ENCODE measurements around the gene LEMD3.

Gene LEMD3

DNA sequence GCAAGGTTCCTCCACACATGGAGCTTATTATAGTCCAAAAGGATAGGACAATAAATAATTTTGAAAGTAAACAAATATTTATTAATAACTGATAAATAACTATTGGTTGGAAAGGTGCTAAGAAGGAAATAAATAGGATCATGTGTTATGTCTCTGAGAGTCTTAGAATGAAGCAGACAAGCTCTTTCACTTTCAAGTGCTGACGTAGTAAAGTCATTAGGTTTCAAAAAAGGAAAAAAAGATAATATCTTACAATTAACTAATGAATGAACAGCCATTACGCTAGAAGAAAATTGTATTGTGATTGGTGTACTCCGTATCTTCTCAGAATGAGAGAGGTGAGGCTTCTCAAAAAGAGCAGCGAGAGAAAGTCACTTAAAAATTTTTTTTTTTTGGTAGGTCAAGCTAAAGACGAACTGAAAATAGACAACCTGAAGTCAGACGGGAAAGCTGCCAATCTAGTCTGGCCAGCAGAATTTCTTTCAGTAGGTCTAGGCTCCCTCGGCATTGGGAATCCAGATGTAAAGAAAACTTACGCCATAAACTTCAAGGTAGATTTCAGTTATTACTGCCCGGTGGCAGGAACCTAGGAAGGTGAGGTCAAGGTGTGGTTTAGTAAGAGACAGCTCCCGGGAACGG lies 583 bp upstream of the LEMD3 start:
- Histone ChIP-seq H3K4me1 (ENCODE audit: control insufficient read depth, insufficient read depth, low read length) (peaks cover 4% of the 10 kb centered on the region), H3K27me3 (ENCODE audit: control insufficient read depth, insufficient read depth, low read length, poor library complexity, severe bottlenecking) (peaks cover 29% of the 10 kb centered on the region), H3K9me3 (ENCODE audit: control insufficient read depth, low read length) (no peaks in the 10 kb centered on the region), H3K4me3 (ENCODE audit: insufficient read depth, low read depth, low read length) (peak overlapping the region; percentile 96), H3K36me3 (ENCODE audit: control insufficient read depth, insufficient read depth, low read length) (no peaks in the 10 kb centered on the region), H3K27ac (ENCODE audit: insufficient read depth, low read depth, low read length, poor library complexity, severe bottlenecking) (no peak overlapping the region)
- 55 to 61% methylated on average over 10 to 11 of the region's 11 CpGs for WGBS, 2 experiments

DNA sequence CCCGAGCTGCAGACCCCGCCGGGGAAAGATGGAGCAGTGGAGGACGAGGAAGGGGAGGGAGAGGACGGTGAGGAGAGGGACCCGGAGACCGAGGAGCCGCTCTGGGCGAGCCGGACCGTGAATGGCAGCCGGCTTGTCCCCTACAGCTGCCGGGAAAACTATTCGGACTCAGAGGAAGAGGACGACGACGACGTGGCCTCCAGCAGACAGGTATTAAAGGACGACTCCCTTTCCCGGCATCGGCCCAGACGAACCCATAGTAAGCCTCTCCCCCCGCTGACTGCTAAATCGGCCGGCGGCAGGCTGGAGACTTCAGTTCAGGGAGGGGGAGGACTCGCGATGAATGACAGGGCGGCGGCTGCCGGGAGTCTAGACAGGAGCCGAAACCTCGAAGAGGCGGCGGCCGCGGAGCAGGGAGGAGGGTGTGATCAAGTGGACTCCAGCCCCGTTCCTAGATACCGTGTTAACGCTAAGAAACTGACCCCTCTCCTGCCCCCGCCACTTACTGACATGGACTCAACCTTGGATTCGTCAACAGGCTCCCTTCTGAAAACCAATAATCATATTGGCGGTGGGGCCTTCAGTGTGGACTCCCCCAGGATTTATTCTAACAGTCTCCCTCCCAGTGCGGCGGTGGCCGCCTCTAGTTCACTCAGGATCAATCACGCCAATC lies 962 bp downstream of the LEMD3 start:
- peaks cover 29% of the 10 kb centered on the region for H3K27me3 ChIP-seq (ENCODE audit: control insufficient read depth, insufficient read depth, low read length, poor library complexity, severe bottlenecking)
- no peak overlapping the region for H3K27ac ChIP-seq (ENCODE audit: insufficient read depth, low read depth, low read length, poor library complexity, severe bottlenecking)
- no peaks in the 10 kb centered on the region for H3K36me3 ChIP-seq (ENCODE audit: control insufficient read depth, insufficient read depth, low read length)
- H3K4me1 ChIP-seq (ENCODE audit: control insufficient read depth, insufficient read depth, low read length): peaks cover 4% of the 10 kb centered on the region
- no peaks in the 10 kb centered on the region for H3K9me3 ChIP-seq (ENCODE audit: control insufficient read depth, low read length)
- H3K4me3 ChIP-seq (ENCODE audit: insufficient read depth, low read depth, low read length): peak overlapping the region; percentile 96
- 0 to 1% methylated on average over 47 of the region's 47 CpGs for WGBS, 2 experiments

- Histone ChIP-seq H3K27ac (ENCODE audit: insufficient read depth, low read depth, low read length, poor library complexity, severe bottlenecking) (no peak overlapping the region), H3K4me1 (ENCODE audit: control insufficient read depth, insufficient read depth, low read length) (peaks cover 4% of the 10 kb centered on the region), H3K9me3 (ENCODE audit: control insufficient read depth, low read length) (no peaks in the 10 kb centered on the region), H3K4me3 (ENCODE audit: insufficient read depth, low read depth, low read length) (peak overlapping the region; percentile 96), H3K27me3 (ENCODE audit: control insufficient read depth, insufficient read depth, low read length, poor library complexity, severe bottlenecking) (peaks cover 29% of the 10 kb centered on the region), H3K36me3 (ENCODE audit: control insufficient read depth, insufficient read depth, low read length) (no peaks in the 10 kb centered on the region)
- WGBS, 2 experiments: 46 to 50% methylated on average over 7 to 8 of the region's 8 CpGs
Measured at GRCh38 chr12:65171073-65171472, 1.7 kb downstream of the LEMD3 start.

DNA sequence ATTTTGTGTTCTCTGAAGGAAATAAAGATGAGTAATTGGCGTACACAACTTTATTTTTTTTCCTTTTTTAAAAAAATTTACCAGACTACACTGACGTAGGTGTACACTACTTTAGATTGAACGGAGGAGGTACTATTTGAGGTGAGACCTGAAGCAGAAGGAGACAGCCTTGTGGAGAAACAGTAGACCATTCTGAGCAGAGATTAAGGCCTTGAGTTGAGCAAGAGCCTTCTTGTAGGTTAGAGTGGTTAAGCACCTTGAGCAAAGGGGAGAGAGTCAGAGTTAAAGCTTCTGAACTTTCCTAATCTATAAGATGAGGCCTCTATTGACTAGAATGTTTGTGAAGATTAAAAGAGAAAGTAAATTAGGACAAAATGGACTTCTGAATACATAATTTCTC lies 2.5 kb downstream of the LEMD3 start:
- 79 to 91% methylated on average over 2 to 3 of the region's 3 CpGs for WGBS, 2 experiments
- Histone ChIP-seq H3K27ac (ENCODE audit: insufficient read depth, low read depth, low read length, poor library complexity, severe bottlenecking) (no peak overlapping the region), H3K9me3 (ENCODE audit: control insufficient read depth, low read length) (no peaks in the 10 kb centered on the region), H3K36me3 (ENCODE audit: control insufficient read depth, insufficient read depth, low read length) (no peaks in the 10 kb centered on the region), H3K27me3 (ENCODE audit: control insufficient read depth, insufficient read depth, low read length, poor library complexity, severe bottlenecking) (peaks cover 29% of the 10 kb centered on the region), H3K4me1 (ENCODE audit: control insufficient read depth, insufficient read depth, low read length) (peaks cover 4% of the 10 kb centered on the region), H3K4me3 (ENCODE audit: insufficient read depth, low read depth, low read length) (no peak overlapping the region)

DNA sequence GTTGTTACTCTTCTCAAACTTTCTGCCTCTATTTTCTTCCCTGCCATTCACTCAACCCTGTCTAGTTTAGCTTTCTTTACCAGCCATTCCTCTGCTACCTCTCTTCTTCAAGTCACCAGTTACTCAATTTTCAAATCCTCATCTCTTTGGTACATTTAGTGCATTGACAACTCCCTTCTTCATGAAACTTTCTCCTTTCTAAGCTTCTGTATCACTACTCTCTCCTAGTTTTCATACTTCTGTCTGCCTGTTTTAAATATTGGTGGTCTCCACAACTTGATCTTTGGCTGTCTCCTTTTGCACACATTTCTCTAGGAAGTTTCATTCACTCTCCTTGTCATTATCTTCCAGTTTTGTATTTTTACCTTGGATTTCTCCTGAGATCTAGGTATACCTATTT lies 6.0 kb downstream of the LEMD3 start:
- no peak overlapping the region for H3K27ac ChIP-seq (ENCODE audit: insufficient read depth, low read depth, low read length, poor library complexity, severe bottlenecking)
- H3K4me3 ChIP-seq (ENCODE audit: insufficient read depth, low read depth, low read length): no peak overlapping the region
- peaks cover 7% of the 10 kb centered on the region for H3K27me3 ChIP-seq (ENCODE audit: control insufficient read depth, insufficient read depth, low read length, poor library complexity, severe bottlenecking)
- no peaks in the 10 kb centered on the region for H3K36me3 ChIP-seq (ENCODE audit: control insufficient read depth, insufficient read depth, low read length)
- no peaks in the 10 kb centered on the region for H3K4me1 ChIP-seq (ENCODE audit: control insufficient read depth, insufficient read depth, low read length)
- H3K9me3 ChIP-seq (ENCODE audit: control insufficient read depth, low read length): no peaks in the 10 kb centered on the region

- H3K4me3 ChIP-seq (ENCODE audit: insufficient read depth, low read depth, low read length): no peak overlapping the region
- H3K27ac ChIP-seq (ENCODE audit: insufficient read depth, low read depth, low read length, poor library complexity, severe bottlenecking): no peak overlapping the region
- H3K36me3 ChIP-seq (ENCODE audit: control insufficient read depth, insufficient read depth, low read length): no peaks in the 10 kb centered on the region
- WGBS, 2 experiments: 94 to 96% methylated on average over 2 to 3 of the region's 3 CpGs
- H3K4me1 ChIP-seq (ENCODE audit: control insufficient read depth, insufficient read depth, low read length): no peaks in the 10 kb centered on the region
- H3K27me3 ChIP-seq (ENCODE audit: control insufficient read depth, insufficient read depth, low read length, poor library complexity, severe bottlenecking): no peaks in the 10 kb centered on the region
- H3K9me3 ChIP-seq (ENCODE audit: control insufficient read depth, low read length): no peaks in the 10 kb centered on the region
Measured at GRCh38 chr12:65182012-65182739, 12.8 kb downstream of the LEMD3 start.

- Histone ChIP-seq H3K4me1 (ENCODE audit: control insufficient read depth, insufficient read depth, low read length) (no peaks in the 10 kb centered on the region), H3K27me3 (ENCODE audit: control insufficient read depth, insufficient read depth, low read length, poor library complexity, severe bottlenecking) (no peaks in the 10 kb centered on the region), H3K27ac (ENCODE audit: insufficient read depth, low read depth, low read length, poor library complexity, severe bottlenecking) (no peak overlapping the region), H3K4me3 (ENCODE audit: insufficient read depth, low read depth, low read length) (no peak overlapping the region), H3K9me3 (ENCODE audit: control insufficient read depth, low read length) (no peaks in the 10 kb centered on the region), H3K36me3 (ENCODE audit: control insufficient read depth, insufficient read depth, low read length) (no peaks in the 10 kb centered on the region)
- 90 to 97% methylated on average over 3 to 4 of the region's 5 CpGs for WGBS, 2 experiments
Measured at GRCh38 chr12:65184176-65184857, 14.9 kb downstream of the LEMD3 start.

GRCh38 chr12:65184858-65185229 lies 15.5 kb downstream of the LEMD3 start:
- no peaks in the 10 kb centered on the region for H3K4me1 ChIP-seq (ENCODE audit: control insufficient read depth, insufficient read depth, low read length)
- no peaks in the 10 kb centered on the region for H3K36me3 ChIP-seq (ENCODE audit: control insufficient read depth, insufficient read depth, low read length)
- H3K27me3 ChIP-seq (ENCODE audit: control insufficient read depth, insufficient read depth, low read length, poor library complexity, severe bottlenecking): no peaks in the 10 kb centered on the region
- no peak overlapping the region for H3K4me3 ChIP-seq (ENCODE audit: insufficient read depth, low read depth, low read length)
- WGBS, 2 experiments: 80 to 92% methylated on average over 1 of the region's 1 CpG
- no peak overlapping the region for H3K27ac ChIP-seq (ENCODE audit: insufficient read depth, low read depth, low read length, poor library complexity, severe bottlenecking)
- H3K9me3 ChIP-seq (ENCODE audit: control insufficient read depth, low read length): no peaks in the 10 kb centered on the region

GRCh38 chr12:65187665-65188064 lies 18.3 kb downstream of the LEMD3 start:
- no peak overlapping the region for H3K4me3 ChIP-seq (ENCODE audit: insufficient read depth, low read depth, low read length)
- H3K36me3 ChIP-seq (ENCODE audit: control insufficient read depth, insufficient read depth, low read length): no peaks in the 10 kb centered on the region
- no peaks in the 10 kb centered on the region for H3K9me3 ChIP-seq (ENCODE audit: control insufficient read depth, low read length)
- H3K4me1 ChIP-seq (ENCODE audit: control insufficient read depth, insufficient read depth, low read length): no peaks in the 10 kb centered on the region
- no peak overlapping the region for H3K27ac ChIP-seq (ENCODE audit: insufficient read depth, low read depth, low read length, poor library complexity, severe bottlenecking)
- H3K27me3 ChIP-seq (ENCODE audit: control insufficient read depth, insufficient read depth, low read length, poor library complexity, severe bottlenecking): no peaks in the 10 kb centered on the region

DNA sequence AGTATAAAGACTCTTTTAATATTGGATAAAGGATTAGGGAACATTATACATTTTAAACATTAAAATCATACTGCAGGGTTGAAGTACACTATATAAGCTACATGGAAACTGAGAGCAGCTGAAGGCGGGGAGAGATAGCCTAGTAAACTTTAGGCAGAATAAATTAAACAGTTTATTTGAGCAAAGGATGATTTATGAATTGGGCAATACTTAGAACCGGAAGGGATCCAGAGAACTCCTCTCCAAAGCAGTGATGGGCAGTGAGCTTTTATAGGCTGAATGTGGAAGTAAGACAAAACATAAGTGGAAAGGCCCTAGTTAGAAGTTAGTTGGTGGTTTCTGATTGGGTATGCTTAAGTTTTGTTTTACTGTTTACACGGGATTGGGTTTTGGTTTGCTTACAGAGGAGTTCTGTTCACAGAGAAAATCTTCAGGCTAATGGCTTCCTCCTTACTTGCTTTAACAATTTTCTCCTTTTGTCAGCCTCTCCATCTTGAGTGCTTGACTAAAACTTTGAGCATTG lies 18.9 kb downstream of the LEMD3 start:
- no peak overlapping the region for H3K4me3 ChIP-seq (ENCODE audit: insufficient read depth, low read depth, low read length)
- 94 to 96% methylated on average over 3 of the region's 3 CpGs for WGBS, 2 experiments
- H3K27ac ChIP-seq (ENCODE audit: insufficient read depth, low read depth, low read length, poor library complexity, severe bottlenecking): no peak overlapping the region
- no peaks in the 10 kb centered on the region for H3K27me3 ChIP-seq (ENCODE audit: control insufficient read depth, insufficient read depth, low read length, poor library complexity, severe bottlenecking)
- H3K9me3 ChIP-seq (ENCODE audit: control insufficient read depth, low read length): no peaks in the 10 kb centered on the region
- no peaks in the 10 kb centered on the region for H3K4me1 ChIP-seq (ENCODE audit: control insufficient read depth, insufficient read depth, low read length)
- no peaks in the 10 kb centered on the region for H3K36me3 ChIP-seq (ENCODE audit: control insufficient read depth, insufficient read depth, low read length)

All from ectodermal cell (in vitro differentiated cells).